ENCODE measurements around the gene KCNQ1.

Gene KCNQ1

GRCh38 chr11:2691991-2692875 lies 247.4 kb downstream of the KCNQ1 start:
- no peaks in the 10 kb centered on the region for H3K9me3 ChIP-seq (ENCODE audit: control insufficient read depth, low read length)

DNA sequence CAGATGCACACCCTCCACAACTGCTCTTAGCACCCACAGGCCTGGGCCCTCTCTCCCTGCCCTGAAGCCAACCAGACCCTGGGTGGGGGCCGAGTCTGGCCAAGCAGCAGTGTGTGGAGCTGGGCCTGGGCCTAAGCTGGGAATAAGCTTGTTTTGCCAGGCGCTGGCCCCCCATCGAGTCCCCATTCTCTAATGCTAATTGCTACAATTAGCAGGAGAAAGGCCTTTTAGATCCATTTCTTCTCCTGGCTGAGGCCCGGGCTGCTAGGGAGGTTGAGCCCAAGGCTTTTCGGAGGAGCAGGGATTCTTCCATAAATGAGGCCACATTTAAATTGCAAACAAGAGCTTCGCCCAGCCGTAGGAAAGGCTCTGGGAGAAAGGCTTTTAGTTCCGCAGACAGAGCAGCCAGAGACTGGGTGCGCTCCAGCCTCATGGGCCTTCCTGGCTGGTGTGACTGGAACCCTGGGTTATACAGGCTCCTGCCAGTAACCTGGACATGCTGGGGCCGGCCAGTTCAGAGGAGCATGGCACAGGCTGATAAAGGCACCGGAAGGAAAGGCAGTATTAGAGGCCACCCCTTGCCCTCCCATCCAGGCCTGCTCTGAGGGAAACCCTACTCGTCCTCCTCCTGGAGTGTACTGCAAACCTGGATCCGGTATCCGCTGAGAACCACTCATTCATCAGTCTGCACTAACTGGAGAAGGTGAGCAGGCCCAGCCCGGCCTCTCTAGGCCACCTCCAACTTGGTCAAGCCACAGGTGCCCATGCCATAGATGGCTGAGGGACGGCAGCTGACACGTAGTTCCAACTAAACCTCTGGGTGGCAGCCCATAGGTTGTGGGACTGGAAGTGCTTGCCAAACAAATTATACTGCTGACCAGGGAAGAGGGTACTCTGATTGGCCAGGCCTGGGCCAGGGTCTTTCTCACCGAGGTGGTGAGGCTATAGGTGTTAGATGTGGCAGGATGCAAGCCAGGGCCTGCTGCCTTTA lies 248.8 kb downstream of the KCNQ1 start:
- no peak overlapping the region for H3K27ac ChIP-seq (ENCODE audit: low read length, poor library complexity, severe bottlenecking)
- no peak overlapping the region for H3K4me3 ChIP-seq (ENCODE audit: insufficient read depth in 1 of 2, low read depth in 1 of 2, low read length in 2 of 2)
- H2BK5ac ChIP-seq (ENCODE audit: low read depth, low read length, poor library complexity, severe bottlenecking) = no peak overlapping the region
- H3K9me3 ChIP-seq (ENCODE audit: control insufficient read depth, low read length) = no peaks in the 10 kb centered on the region
- no peak overlapping the region for H3K9ac ChIP-seq (ENCODE audit: low read length)
- no peak overlapping the region for H2BK15ac ChIP-seq (ENCODE audit: low read depth, poor library complexity, severe bottlenecking)
- H3K4me1 ChIP-seq (ENCODE audit: control insufficient read depth, insufficient read depth, low read depth, low read length) = peaks cover 57% of the 10 kb centered on the region
- no peak overlapping the region for H4K8ac ChIP-seq (ENCODE audit: low read length)
- H2BK12ac ChIP-seq (ENCODE audit: low read length in 2 of 2) = peak overlapping the region in 1 of 2 experiments; percentile 37
- H3K79me1 ChIP-seq (replicated peaks; ENCODE audit: low read length, poor library complexity, severe bottlenecking) = no peaks in the 10 kb centered on the region
- H3K4me2 ChIP-seq (ENCODE audit: low read length, poor library complexity, severe bottlenecking) = no peak overlapping the region
- H2AK5ac ChIP-seq (ENCODE audit: low read length, severe bottlenecking) = peak overlapping the region; percentile 6
- H3K27me3 ChIP-seq (ENCODE audit: control insufficient read depth in 1 of 2, insufficient read depth in 1 of 2, low read length in 2 of 2) = peaks cover 0 to 6% of the 10 kb centered on the region in 2 experiments
- H3K36me3 ChIP-seq (ENCODE audit: control insufficient read depth in 1 of 2, insufficient read depth in 2 of 2, low read depth in 1 of 2, low read length in 2 of 2) = peaks cover 6 to 22% of the 10 kb centered on the region in 2 experiments
- peak overlapping the region in 1 of 2 experiments; percentile 13 for H3K14ac ChIP-seq (ENCODE audit: low read length in 2 of 2)
- DNase-seq = no peak
- H4K91ac ChIP-seq (ENCODE audit: low read length) = no peak overlapping the region
- no peak overlapping the region for H2AFZ ChIP-seq (ENCODE audit: low read depth, low read length)
- H3K23ac ChIP-seq (ENCODE audit: low read length in 2 of 2) = no peak overlapping the region
- H3K4ac ChIP-seq (ENCODE audit: low read depth in 1 of 2, low read length in 2 of 2) = no peak overlapping the region
- no peak overlapping the region for H3K18ac ChIP-seq (ENCODE audit: low read depth in 1 of 2, low read length in 2 of 2)
- WGBS = 68% methylated on average over 18 of the region's 18 CpGs
- H2BK120ac ChIP-seq (ENCODE audit: low read depth, low read length) = no peak overlapping the region

More at GRCh38 chr11:2691991-2692875, 247.4 kb downstream of the KCNQ1 start:
- H3K4me3 ChIP-seq (ENCODE audit: insufficient read depth in 1 of 2, low read depth in 1 of 2, low read length in 2 of 2) = no peak overlapping the region
- H2BK12ac ChIP-seq (ENCODE audit: low read length in 2 of 2) = no peak overlapping the region
- WGBS = 84% methylated on average over 3 of the region's 3 CpGs
- no peak overlapping the region for H2BK5ac ChIP-seq (ENCODE audit: low read depth, low read length, poor library complexity, severe bottlenecking)
- H2AFZ ChIP-seq (ENCODE audit: low read depth, low read length) = no peak overlapping the region
- peaks cover 6 to 26% of the 10 kb centered on the region in 2 experiments for H3K36me3 ChIP-seq (ENCODE audit: control insufficient read depth in 1 of 2, insufficient read depth in 2 of 2, low read depth in 1 of 2, low read length in 2 of 2)
- H3K4me1 ChIP-seq (ENCODE audit: control insufficient read depth, insufficient read depth, low read depth, low read length) = peaks cover 71% of the 10 kb centered on the region
- H3K14ac ChIP-seq (ENCODE audit: low read length in 2 of 2) = peak overlapping the region in 1 of 2 experiments; percentile 15
- H3K4me2 ChIP-seq (ENCODE audit: low read length, poor library complexity, severe bottlenecking) = no peak overlapping the region
- DNase-seq = no peak
- H4K8ac ChIP-seq (ENCODE audit: low read length) = no peak overlapping the region
- H3K27me3 ChIP-seq (ENCODE audit: control insufficient read depth in 1 of 2, insufficient read depth in 1 of 2, low read length in 2 of 2) = no peaks in the 10 kb centered on the region
- H3K4ac ChIP-seq (ENCODE audit: low read depth in 1 of 2, low read length in 2 of 2) = no peak overlapping the region
- H3K18ac ChIP-seq (ENCODE audit: low read depth in 1 of 2, low read length in 2 of 2) = no peak overlapping the region
- no peak overlapping the region for H3K9ac ChIP-seq (ENCODE audit: low read length)
- H2AK5ac ChIP-seq (ENCODE audit: low read length, severe bottlenecking) = peak overlapping the region; percentile 38
- no peak overlapping the region for H2BK15ac ChIP-seq (ENCODE audit: low read depth, poor library complexity, severe bottlenecking)
- no peaks in the 10 kb centered on the region for H3K79me1 ChIP-seq (replicated peaks; ENCODE audit: low read length, poor library complexity, severe bottlenecking)
- no peak overlapping the region for H4K91ac ChIP-seq (ENCODE audit: low read length)
- H3K27ac ChIP-seq (ENCODE audit: low read length, poor library complexity, severe bottlenecking) = no peak overlapping the region
- H3K23ac ChIP-seq (ENCODE audit: low read length in 2 of 2) = no peak overlapping the region
- no peak overlapping the region for H2BK120ac ChIP-seq (ENCODE audit: low read depth, low read length)

GRCh38 chr11:2694495-2694894 lies 249.7 kb downstream of the KCNQ1 start:
- no peak overlapping the region for H2AK5ac ChIP-seq (ENCODE audit: low read length, severe bottlenecking)
- H2BK15ac ChIP-seq (ENCODE audit: low read depth, poor library complexity, severe bottlenecking) = no peak overlapping the region
- H2AFZ ChIP-seq (ENCODE audit: low read depth, low read length) = no peak overlapping the region
- WGBS = 90% methylated on average over 7 of the region's 7 CpGs
- H4K91ac ChIP-seq (ENCODE audit: low read length) = no peak overlapping the region
- no peak overlapping the region for H2BK120ac ChIP-seq (ENCODE audit: low read depth, low read length)
- no peak overlapping the region for H3K23ac ChIP-seq (ENCODE audit: low read length in 2 of 2)
- no peak overlapping the region for H2BK5ac ChIP-seq (ENCODE audit: low read depth, low read length, poor library complexity, severe bottlenecking)
- H3K4me3 ChIP-seq (ENCODE audit: insufficient read depth in 1 of 2, low read depth in 1 of 2, low read length in 2 of 2) = no peak overlapping the region
- no peak overlapping the region for H3K4me2 ChIP-seq (ENCODE audit: low read length, poor library complexity, severe bottlenecking)
- H3K9me3 ChIP-seq (ENCODE audit: control insufficient read depth, low read length) = no peaks in the 10 kb centered on the region
- no peaks in the 10 kb centered on the region for H3K79me1 ChIP-seq (replicated peaks; ENCODE audit: low read length, poor library complexity, severe bottlenecking)
- H3K9ac ChIP-seq (ENCODE audit: low read length) = no peak overlapping the region
- no peak overlapping the region for H3K27ac ChIP-seq (ENCODE audit: low read length, poor library complexity, severe bottlenecking)
- peaks cover 48% of the 10 kb centered on the region for H3K4me1 ChIP-seq (ENCODE audit: control insufficient read depth, insufficient read depth, low read depth, low read length)
- H3K36me3 ChIP-seq (ENCODE audit: control insufficient read depth in 1 of 2, insufficient read depth in 2 of 2, low read depth in 1 of 2, low read length in 2 of 2) = peaks cover 6 to 14% of the 10 kb centered on the region in 2 experiments
- peaks cover 0 to 6% of the 10 kb centered on the region in 2 experiments for H3K27me3 ChIP-seq (ENCODE audit: control insufficient read depth in 1 of 2, insufficient read depth in 1 of 2, low read length in 2 of 2)
- DNase-seq = no peak
- H3K4ac ChIP-seq (ENCODE audit: low read depth in 1 of 2, low read length in 2 of 2) = no peak overlapping the region
- H4K8ac ChIP-seq (ENCODE audit: low read length) = no peak overlapping the region
- no peak overlapping the region for H3K18ac ChIP-seq (ENCODE audit: low read depth in 1 of 2, low read length in 2 of 2)
- no peak overlapping the region for H2BK12ac ChIP-seq (ENCODE audit: low read length in 2 of 2)
- no peak overlapping the region for H3K14ac ChIP-seq (ENCODE audit: low read length in 2 of 2)

All from mesenchymal stem cell (in vitro differentiated cells and primary cell).